HEK293T (cell line): Measurements from ENCODE around the gene FBXO10.
"Not testable (repeated sequence)": the region's sequence is repeated elsewhere in the genome, so short reads cannot be mapped to it uniquely, and the experiment has no call there.

Experiments used
- CTCF ChIA-PET: fragments of 350-600 bp; formaldehyde crosslinking; extraction: SDS; loops from one replicate; lab custom pipeline; 2021; ENCODE audit warnings: antibody characterized with exemption, inconsistent platforms; lab: Yijun Ruan, JAX
- POLR2A ChIA-PET: fragments of 350-600 bp; formaldehyde crosslinking; extraction: SDS; loops from one replicate; lab custom pipeline; 2020; ENCODE audit warnings: antibody characterized with exemption, inconsistent platforms; lab: Yijun Ruan, JAX
- DNase-seq: peaks from one replicate; pipeline ENCODE4 v3.0.0; 2012; ENCODE audit warnings: mixed read lengths; ENCODE audit errors: extremely low spot score
- ARNT ChIP-seq: fragments of 450-650 bp; IDR thresholded peaks from 2 replicates; pipeline ENCODE4 v1.6.1; 2017; ENCODE audit warnings: mild to moderate bottlenecking
- BHLHE40 ChIP-seq: fragments of 450-650 bp; IDR thresholded peaks from 2 replicates; pipeline ENCODE4 v1.6.1; 2016; ENCODE audit warnings: mild to moderate bottlenecking, moderate library complexity, borderline replicate concordance
- CTBP1 ChIP-seq: fragments of 450-650 bp; IDR thresholded peaks from 2 replicates; pipeline ENCODE4 v1.6.1; 2016; ENCODE audit warnings: borderline replicate concordance
- ELF4 ChIP-seq: fragments of 450-650 bp; IDR thresholded peaks from 2 replicates; pipeline ENCODE4 v1.6.1; 2017; ENCODE audit warnings: antibody characterized with exemption
- FOXA1 ChIP-seq: fragments of 450-650 bp; IDR thresholded peaks from 2 replicates; pipeline ENCODE4 v1.6.1; 2016; ENCODE audit warnings: mild to moderate bottlenecking
- FOXK2 ChIP-seq: fragments of 450-650 bp; IDR thresholded peaks from 2 replicates; pipeline ENCODE4 v1.6.1; 2016; ENCODE audit warnings: mild to moderate bottlenecking
- FOXM1 ChIP-seq: fragments of 450-650 bp; IDR thresholded peaks from 2 replicates; pipeline ENCODE4 v1.6.1; 2017; ENCODE audit warnings: mild to moderate bottlenecking, borderline replicate concordance
- HDGF ChIP-seq: fragments of 450-650 bp; IDR thresholded peaks from 2 replicates; pipeline ENCODE4 v1.6.1; 2017; ENCODE audit warnings: antibody characterized with exemption, borderline replicate concordance
- L3MBTL2 ChIP-seq: fragments of 450-650 bp; conservative IDR thresholded peaks from 2 replicates; pipeline ENCODE4 v1.6.1; 2016; ENCODE audit warnings: mild to moderate bottlenecking
- LEF1 ChIP-seq: fragments of 450-650 bp; IDR thresholded peaks from 2 replicates; pipeline ENCODE4 v1.6.1; 2017; ENCODE audit warnings: mild to moderate bottlenecking, borderline replicate concordance
- NFRKB ChIP-seq: fragments of 450-650 bp; IDR thresholded peaks from 2 replicates; pipeline ENCODE4 v1.6.1; 2016; ENCODE audit warnings: mild to moderate bottlenecking, moderate library complexity
- SP1 ChIP-seq: fragments of 450-650 bp; IDR thresholded peaks from 2 replicates; pipeline ENCODE4 v1.6.1; 2017
- SUZ12 ChIP-seq: fragments of 450-650 bp; IDR thresholded peaks from 2 replicates; pipeline ENCODE4 v1.6.1; 2016; ENCODE audit warnings: mild to moderate bottlenecking
- TARDBP ChIP-seq: fragments of 450-650 bp; IDR thresholded peaks from 2 replicates; pipeline ENCODE4 v1.6.1; 2016
- ZNF384 ChIP-seq: fragments of 450-650 bp; IDR thresholded peaks from 2 replicates; pipeline ENCODE4 v1.6.1; 2016
- TF ChIP-seq, protein P1 (sequence below): fragments of 450-650 bp; IDR thresholded peaks from 2 replicates; pipeline ENCODE4 v1.6.1; 2016

The FBXO10 gene

DNA sequence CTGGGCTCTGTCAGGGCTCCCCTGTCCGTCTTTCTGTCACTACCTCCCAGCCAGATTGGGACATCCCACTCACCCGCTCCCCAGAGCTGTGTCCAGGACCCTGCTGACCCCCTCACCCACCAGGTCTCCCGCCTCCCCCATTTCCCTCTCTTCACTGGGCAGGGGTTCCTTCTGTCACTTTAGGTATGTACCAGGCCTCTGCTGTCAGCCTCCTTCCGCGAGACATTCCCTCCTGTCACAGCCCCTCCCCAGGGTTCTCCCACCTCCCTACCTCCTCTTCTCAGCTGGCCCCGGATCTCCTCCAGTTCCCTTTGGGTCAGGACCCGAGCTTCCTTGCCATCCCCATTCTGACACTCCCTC, 89.9 kb downstream of the FBXO10 start:
- TF ChIP-seq SUZ12 (no peak), NFRKB (no peak), BHLHE40 (no peak), FOXM1 (no peak), FOXK2 (no peak)
- no peak for DNase-seq
- ChIA-PET CTCF (no interaction called here), POLR2A (interaction anchor here (0.9 to 3.2 kb wide), 8 partner anchors 9 to 106 kb away, joined by 3 to 27 read pairs (median 5); partner anchors contain the start of genes TOMM5 and ZBTB5)

DNA sequence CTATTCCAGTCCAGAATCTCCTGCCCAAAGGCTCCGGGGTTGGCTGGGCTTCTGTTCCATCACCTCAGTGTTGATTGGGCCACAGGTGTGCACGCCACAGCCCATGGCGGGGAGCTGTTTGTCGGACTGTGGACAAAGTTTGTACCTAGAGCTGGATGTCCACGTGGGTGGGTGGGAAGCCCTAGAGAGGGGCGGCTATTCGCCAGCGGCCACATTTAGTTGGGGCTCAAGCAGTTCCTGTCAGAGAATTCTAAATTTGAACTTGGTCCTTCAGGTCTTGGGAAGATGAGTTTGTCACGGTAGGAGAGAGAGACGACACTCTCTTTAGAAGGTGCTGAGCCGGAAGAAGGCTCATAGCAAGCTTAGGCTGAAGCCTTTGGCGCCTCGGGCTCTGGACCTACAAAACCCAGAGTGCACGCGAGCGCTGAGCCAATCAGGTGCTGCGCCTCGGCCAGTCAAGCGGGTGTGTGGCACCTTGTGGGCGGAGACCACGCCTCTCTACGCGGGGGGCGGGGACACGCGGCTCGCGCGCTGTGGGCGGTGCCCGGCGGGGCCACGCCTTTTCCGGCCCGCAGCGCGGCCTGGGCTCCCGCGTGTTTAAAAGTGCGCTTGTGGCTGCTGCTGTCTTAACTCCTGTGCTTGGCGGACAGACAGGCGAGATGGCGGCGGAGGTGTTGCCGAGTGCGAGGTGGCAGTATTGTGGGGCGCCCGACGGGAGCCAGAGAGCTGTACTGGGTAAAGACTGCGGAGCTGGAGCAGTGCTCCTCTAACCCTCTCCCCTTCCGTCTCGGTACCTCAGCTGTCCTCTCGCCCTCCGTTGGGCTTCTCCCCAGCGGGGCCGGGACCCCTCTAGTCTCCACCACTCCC, 90.6 kb downstream of the FBXO10 start, which contains the start of gene POLR1E:
Gene POLR1E, plus strand, starts transcription at position 560 of the 867 bp plus-strand sequence. Its CDS starts 100 bp downstream, at position 660.
- ChIA-PET POLR2A (interaction anchor here (0.6 to 3.2 kb wide), 17 partner anchors 9 to 299 kb away, joined by 3 to 27 read pairs (median 4); partner anchors contain the start of genes EXOSC3, FRMPD1, GRHPR and TOMM5), CTCF (interaction anchor here (0.9 kb wide), 1 partner anchor 939 kb away, joined by 3 read pairs; no protein-coding TSS in a partner anchor)
- peak; percentile 62 for TF ChIP-seq L3MBTL2
- TF ChIP-seq FOXK2 = no peak
- peak; percentile 99 for DNase-seq

DNA sequence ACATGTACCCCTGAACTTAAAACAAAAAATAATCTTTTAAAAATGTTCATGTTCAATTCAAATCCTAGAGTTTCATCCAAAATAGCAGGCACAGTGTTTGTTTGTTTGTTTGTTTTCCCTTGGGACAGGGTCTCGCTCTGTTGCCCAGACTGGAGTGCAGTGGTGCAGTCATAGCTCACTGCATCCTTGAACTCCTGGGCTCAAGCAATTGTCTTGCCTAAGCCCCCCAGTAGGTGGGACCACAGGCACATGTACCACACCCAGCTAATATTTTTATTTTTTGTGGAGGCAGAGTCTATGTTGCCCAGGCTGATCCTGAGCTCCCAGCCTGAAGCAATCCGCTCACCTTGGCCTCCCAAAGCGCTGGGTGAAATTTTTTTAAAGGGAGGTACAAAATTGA, 95.4 kb downstream of the FBXO10 start:
- ChIA-PET CTCF (interaction anchor here (0.6 kb wide), 1 partner anchor 262 kb away, joined by 3 read pairs; no protein-coding TSS in a partner anchor), POLR2A (interaction anchor here (1.4 kb wide), 1 partner anchor 15 kb away, joined by 6 read pairs; no protein-coding TSS in a partner anchor)
- TF ChIP-seq LEF1 (no peak), BHLHE40 (no peak), ARNT (no peak), HDGF (no peak), ELF4 (no peak), FOXK2 (no peak), TARDBP (no peak), ZNF384 (no peak), SUZ12 (no peak), CTBP1 (no peak), NFRKB (no peak)
- TF ChIP-seq, protein P1, sequence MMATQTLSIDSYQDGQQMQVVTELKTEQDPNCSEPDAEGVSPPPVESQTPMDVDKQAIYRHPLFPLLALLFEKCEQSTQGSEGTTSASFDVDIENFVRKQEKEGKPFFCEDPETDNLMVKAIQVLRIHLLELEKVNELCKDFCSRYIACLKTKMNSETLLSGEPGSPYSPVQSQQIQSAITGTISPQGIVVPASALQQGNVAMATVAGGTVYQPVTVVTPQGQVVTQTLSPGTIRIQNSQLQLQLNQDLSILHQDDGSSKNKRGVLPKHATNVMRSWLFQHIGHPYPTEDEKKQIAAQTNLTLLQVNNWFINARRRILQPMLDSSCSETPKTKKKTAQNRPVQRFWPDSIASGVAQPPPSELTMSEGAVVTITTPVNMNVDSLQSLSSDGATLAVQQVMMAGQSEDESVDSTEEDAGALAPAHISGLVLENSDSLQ = no peak
- no peak for DNase-seq

DNA sequence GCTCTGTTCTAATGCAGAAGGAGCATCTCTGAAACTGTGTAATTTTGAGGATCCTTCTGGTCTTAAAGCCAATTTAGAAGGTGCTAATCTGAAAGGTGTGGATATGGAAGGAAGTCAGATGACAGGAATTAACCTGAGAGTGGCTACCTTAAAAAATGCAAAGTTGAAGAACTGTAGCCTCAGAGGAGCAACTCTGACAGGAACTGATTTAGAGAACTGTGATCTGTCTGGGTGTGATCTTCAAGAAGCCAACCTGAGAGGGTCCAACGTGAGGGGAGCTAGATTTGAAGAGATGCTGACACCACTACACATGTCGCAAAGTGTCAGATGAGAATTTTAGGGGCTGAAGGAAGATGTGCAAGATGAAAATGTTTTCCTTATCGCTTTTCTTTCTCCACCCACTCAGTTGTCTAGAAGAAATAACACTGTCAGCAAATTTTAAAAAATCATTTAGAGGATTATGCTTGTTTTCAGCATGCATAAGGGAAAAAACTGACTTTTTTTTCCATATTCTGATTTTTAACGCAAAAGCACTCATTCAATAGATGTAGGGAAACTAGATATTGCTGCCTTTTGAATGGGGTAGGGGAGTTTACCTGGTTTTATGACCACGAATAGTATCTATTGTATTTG, 98.1 kb downstream of the FBXO10 start:
- CTCF ChIA-PET, POLR2A ChIA-PET, DNase-seq: not testable (repeated sequence)

DNA sequence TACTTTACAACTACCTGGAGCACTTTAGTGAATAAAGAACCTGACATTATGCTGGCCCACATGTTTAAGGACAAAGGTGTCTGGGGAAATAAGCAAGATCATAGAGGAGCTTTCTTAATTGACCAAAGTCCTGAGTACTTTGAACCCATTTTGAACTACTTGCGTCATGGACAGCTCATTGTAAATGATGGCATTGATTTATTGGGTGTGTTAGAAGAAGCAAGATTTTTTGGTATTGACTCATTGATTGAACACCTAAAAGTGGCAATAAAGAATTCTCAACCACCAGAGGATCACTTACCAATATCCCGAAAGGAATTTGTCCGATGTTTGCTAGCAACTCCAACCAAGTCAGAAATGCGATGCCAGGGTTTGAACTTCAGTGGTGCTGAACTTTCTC, 98.7 kb downstream of the FBXO10 start:
- CTCF ChIA-PET, POLR2A ChIA-PET, DNase-seq: not testable (repeated sequence)

DNA sequence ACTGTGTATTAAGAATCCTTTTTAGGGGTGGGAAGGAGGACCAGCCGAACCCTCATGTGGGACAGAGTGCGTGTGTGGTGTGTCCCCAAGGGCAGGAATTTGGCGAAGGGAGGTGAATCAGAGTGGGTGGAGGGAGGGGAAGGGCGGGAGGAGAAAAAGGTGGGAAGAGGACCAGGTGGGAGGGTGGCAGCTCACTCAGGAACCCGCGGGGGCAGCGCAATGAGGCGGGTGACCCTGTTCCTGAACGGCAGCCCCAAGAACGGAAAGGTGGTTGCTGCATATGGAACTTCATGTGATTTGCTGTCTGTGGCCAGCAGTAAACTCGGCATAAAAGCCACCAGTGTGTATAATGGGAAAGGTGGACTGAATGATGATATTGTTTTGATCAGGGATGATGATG, 99.2 kb downstream of the FBXO10 start:
- TF ChIP-seq LEF1 (no peak), SP1 (no peak), ZNF384 (no peak), ARNT (no peak), BHLHE40 (no peak), FOXM1 (no peak), SUZ12 (no peak), CTBP1 (no peak), FOXA1 (no peak), ELF4 (no peak), TARDBP (no peak), L3MBTL2 (no peak), HDGF (no peak), NFRKB (no peak), FOXK2 (no peak)
- TF ChIP-seq, protein P1 = no peak
- no peak for DNase-seq
- CTCF ChIA-PET = no interaction called here
- POLR2A ChIA-PET = no interaction called here

DNA sequence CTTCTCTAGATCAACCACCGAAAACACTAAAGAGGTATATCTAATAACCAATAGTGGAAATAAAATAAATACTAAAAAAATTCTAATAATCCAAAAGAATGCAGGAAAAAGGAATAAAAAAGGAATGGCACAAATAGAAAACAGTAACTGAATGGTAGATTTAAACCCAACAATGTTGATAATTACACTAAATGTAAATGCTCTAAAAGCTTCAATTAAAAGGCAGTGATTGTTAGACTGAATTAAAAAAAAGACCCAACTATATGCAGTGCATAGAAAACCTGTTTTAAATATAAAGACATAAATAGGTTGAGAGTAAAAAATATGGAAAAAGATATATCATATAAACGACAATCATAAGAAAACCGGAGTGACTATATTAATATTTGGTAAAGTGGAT, 101.7 kb downstream of the FBXO10 start:
- DNase-seq = no peak
- no peak for TF ChIP-seq FOXM1
- no peak for TF ChIP-seq ARNT
- TF ChIP-seq ELF4 = no peak
- TF ChIP-seq, protein P1 = no peak
- TF ChIP-seq SUZ12 = no peak
- no peak for TF ChIP-seq CTBP1
- POLR2A ChIA-PET = no interaction called here
- CTCF ChIA-PET = no interaction called here

DNA sequence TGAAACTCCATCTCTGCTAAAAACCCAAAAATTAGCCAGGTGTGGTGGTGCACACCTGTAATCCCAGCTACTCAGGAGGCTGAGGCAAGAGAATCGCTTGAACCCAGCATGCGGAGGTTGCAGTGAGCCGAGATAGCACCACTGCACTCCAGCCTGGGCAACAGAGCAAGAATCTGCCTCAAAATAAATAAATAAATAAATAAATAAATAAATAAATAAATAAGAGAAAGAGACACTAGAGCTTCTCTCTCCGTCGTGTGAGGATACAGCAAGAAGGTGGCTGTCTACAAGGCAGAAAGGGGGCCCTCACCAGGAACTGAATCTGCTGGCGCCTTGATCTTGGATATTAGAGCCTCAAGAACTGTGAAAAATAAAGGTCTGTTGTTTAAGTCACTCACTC, 102.2 kb downstream of the FBXO10 start:
- CTCF ChIA-PET, POLR2A ChIA-PET, DNase-seq: not testable (repeated sequence)
